Endodermal cell (in vitro differentiated cells): ENCODE results near the gene KMT2C. TPM values are rescaled to one million over a fixed set of nuclear protein-coding genes. Genes with fewer than 3 reads are reported as not detected.
"Not testable (repeated sequence)": the region's sequence is repeated elsewhere in the genome, so short reads cannot be mapped to it uniquely, and the experiment has no call there.

Experiments used
- DNase-seq: peaks from one replicate; pipeline ENCODE4 v3.0.0-alpha.2; 2017
- H3K27ac ChIP-seq: 2 replicates; pipeline ENCODE4 v1.5.1; 2013; ENCODE audit warnings: mild to moderate bottlenecking, low read depth, low read length, moderate library complexity
- H3K27me3 ChIP-seq: 2 replicates; pipeline ENCODE4 v1.6.1; 2013; ENCODE audit warnings: mild to moderate bottlenecking, low read length, moderate library complexity; ENCODE audit not compliant: insufficient read depth, control insufficient read depth, poor library complexity, severe bottlenecking
- H3K36me3 ChIP-seq: 2 replicates; pipeline ENCODE4 v1.7.0; 2013; ENCODE audit warnings: mild to moderate bottlenecking, low read length, moderate library complexity; ENCODE audit not compliant: control insufficient read depth, insufficient read depth
- H3K4me1 ChIP-seq: one replicate; pipeline ENCODE4 v1.7.0; 2013; ENCODE audit warnings: low read length; ENCODE audit not compliant: control insufficient read depth, insufficient read depth
- H3K4me3 ChIP-seq: 2 replicates; pipeline ENCODE4 v1.5.1; 2013; ENCODE audit warnings: mild to moderate bottlenecking, low read length, moderate library complexity
- H3K9ac ChIP-seq: 2 replicates; pipeline ENCODE4 v1.6.1; 2013; ENCODE audit warnings: mild to moderate bottlenecking, low read length, moderate library complexity; ENCODE audit not compliant: poor library complexity, severe bottlenecking; ENCODE audit errors: extremely low read depth
- H3K9me3 ChIP-seq: 2 replicates; pipeline ENCODE4 v1.6.1; 2013; ENCODE audit warnings: mild to moderate bottlenecking, low read length, moderate library complexity; ENCODE audit not compliant: control insufficient read depth
- H3K27ac Mint-ChIP-seq: 2 replicates; pipeline ENCODE4 v1.8.0; 2020; ENCODE audit warnings: mixed read lengths
- H3K27me3 Mint-ChIP-seq: 2 replicates; pipeline ENCODE4 v1.8.0; 2021; ENCODE audit warnings: mild to moderate bottlenecking, mixed read lengths; ENCODE audit not compliant: insufficient read depth
- H3K36me3 Mint-ChIP-seq: 2 replicates; pipeline ENCODE4 v1.8.0; 2020; ENCODE audit warnings: low read depth, mixed read lengths
- H3K4me1 Mint-ChIP-seq: 2 replicates; pipeline ENCODE4 v1.8.0; 2020; ENCODE audit warnings: mixed read lengths
- H3K4me3 Mint-ChIP-seq: 2 replicates; pipeline ENCODE4 v1.8.0; 2020; ENCODE audit warnings: mild to moderate bottlenecking, moderate library complexity, mixed read lengths
- H3K9me3 Mint-ChIP-seq: 2 replicates; pipeline ENCODE4 v1.8.0; 2020; ENCODE audit warnings: mild to moderate bottlenecking, mixed read lengths
- WGBS, 2 experiments: methylation state at CpG; one replicate each; pipeline versions ENCODE4 v1.1.5 to v1.1.7; 2013; ENCODE audit warnings: missing lambda C conversion rate in 2 of 2, mixed read lengths in 1 of 2; ENCODE audit not compliant: insufficient coverage in 1 of 2, insufficient read length in 1 of 2; 5-methylcytosine and 5-hydroxymethylcytosine counted together
- total RNA-seq, 2 donors: library from RNA; stranded (reverse); fragmentation: NEBNext Ultra II Directional in 1 of 2; extraction: Animal tissue kit (Norgen Biotek cat#: 25700) in 1 of 2; gene quantifications; 2 replicates in 1 of 2; 3 replicates in 1 of 2; pipeline ENCODE4 v1.2.1, GENCODE V29; 2021

KMT2C gene
- total RNA-seq, 2 donors from 2014 or later, result 54.3 to 60.6 TPM

DNA sequence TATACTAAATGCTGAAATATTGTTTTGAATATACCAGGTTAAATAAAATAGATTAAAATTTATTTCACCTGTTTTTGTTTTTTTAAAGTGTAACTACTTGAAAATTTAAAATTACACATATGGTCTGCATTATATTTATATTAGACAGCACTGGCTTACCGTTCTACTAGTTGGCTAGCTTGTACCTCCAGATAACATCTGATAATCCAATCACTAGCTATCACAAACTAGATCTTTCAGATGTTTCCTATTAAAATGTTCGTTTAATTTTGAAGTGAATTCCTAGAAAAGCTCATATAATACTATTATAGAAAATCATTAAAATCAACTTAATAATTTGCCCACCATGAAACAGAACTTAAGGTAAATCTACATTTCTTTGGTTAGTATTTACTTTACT, 190.4 kb downstream of the KMT2C start:
- H3K4me3 ChIP-seq, H3K27ac ChIP-seq, H3K4me3 Mint-ChIP-seq, H3K27me3 Mint-ChIP-seq, DNase-seq, H3K27me3 ChIP-seq, H3K9me3 Mint-ChIP-seq, H3K9me3 ChIP-seq, H3K27ac Mint-ChIP-seq, H3K4me1 ChIP-seq, H3K9ac ChIP-seq, H3K4me1 Mint-ChIP-seq: not testable (repeated sequence)
- H3K36me3 ChIP-seq, result peaks cover 20% of the 10 kb centered on the region
- WGBS, 2 experiments, result 93% methylated on average over 2 of the region's 2 CpGs; no CpG with 5 or more reads in 1 of the 2 experiments
- peaks cover 14% of the 10 kb centered on the region for H3K36me3 Mint-ChIP-seq

DNA sequence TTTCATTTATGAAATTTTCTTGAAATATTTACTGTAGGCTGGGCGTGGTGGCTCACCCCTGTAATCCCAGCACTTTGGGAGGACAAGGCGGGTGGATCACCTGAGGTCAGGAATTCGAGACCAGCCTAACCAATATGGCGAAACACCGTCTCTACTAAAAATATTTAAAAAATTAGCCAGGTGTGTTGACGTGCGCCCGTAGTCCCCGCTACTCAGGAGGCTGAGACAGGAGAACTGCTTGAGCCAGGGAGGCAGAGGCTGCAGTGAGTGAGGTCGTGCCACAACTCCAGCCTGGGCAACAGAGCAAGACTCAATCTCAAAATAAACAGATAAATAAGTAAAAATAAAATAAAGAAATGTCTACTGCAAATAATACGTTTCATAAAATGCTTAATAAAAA, 192.3 kb downstream of the KMT2C start:
- H3K27me3 Mint-ChIP-seq, H3K4me3 ChIP-seq, H3K27me3 ChIP-seq, H3K9me3 ChIP-seq, H3K36me3 ChIP-seq, H3K9ac ChIP-seq, H3K9me3 Mint-ChIP-seq, H3K27ac ChIP-seq, H3K27ac Mint-ChIP-seq, H3K4me3 Mint-ChIP-seq, H3K36me3 Mint-ChIP-seq, DNase-seq, H3K4me1 Mint-ChIP-seq, H3K4me1 ChIP-seq: not testable (repeated sequence)
- 96 to 97% methylated on average over 9 to 10 of the region's 11 CpGs for WGBS, 2 experiments

DNA sequence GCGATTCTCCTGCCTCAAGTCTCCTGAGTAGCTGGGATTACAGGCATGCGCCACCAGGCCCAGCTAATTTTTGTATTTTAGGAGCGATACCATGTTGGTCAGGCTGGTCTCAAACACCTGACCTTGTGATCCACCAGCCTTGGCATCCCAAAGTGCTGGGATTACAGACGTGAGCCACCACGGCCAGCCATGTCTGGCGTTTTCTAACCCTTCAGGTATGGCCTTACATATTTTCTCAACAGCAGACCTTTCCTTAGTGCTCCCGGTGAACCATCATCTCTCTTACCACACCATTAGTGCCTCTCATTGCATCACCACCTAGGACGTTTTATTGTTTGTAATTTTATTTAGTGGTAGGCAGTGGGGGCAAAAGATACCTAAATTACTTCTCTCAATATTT, 194.5 kb downstream of the KMT2C start:
- H3K27ac Mint-ChIP-seq, H3K9me3 Mint-ChIP-seq, H3K4me3 Mint-ChIP-seq, DNase-seq, H3K27me3 ChIP-seq, H3K4me1 Mint-ChIP-seq, H3K27me3 Mint-ChIP-seq, H3K36me3 ChIP-seq, H3K9ac ChIP-seq, H3K4me1 ChIP-seq, H3K27ac ChIP-seq, H3K9me3 ChIP-seq, H3K36me3 Mint-ChIP-seq, H3K4me3 ChIP-seq: not testable (repeated sequence)
- 76 to 79% methylated on average over 6 of the region's 8 CpGs for WGBS, 2 experiments

DNA sequence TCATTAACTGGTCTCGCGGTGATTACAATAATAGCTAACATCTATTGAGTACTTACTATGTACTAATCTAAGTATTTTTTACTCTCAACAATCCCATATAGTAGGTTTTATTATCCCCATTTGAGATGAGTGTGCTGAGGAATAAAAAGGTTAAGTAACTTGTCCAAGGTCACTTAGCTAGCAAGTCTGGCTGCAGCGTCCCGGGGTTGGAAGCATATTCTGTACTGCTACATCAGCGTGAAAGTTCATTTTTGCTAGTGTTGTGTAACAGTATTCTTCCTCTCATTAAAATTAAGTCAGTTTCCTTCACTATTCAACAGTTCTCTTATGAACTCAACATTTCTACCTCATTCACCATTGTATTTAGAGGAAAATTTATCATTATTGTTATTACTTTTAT, 199.5 kb downstream of the KMT2C start:
- not testable (repeated sequence) for H3K9me3 ChIP-seq, H3K4me3 Mint-ChIP-seq, H3K27ac Mint-ChIP-seq, H3K27ac ChIP-seq, DNase-seq, H3K4me1 ChIP-seq, H3K9me3 Mint-ChIP-seq, H3K27me3 Mint-ChIP-seq, H3K9ac ChIP-seq, H3K27me3 ChIP-seq, H3K4me1 Mint-ChIP-seq, H3K4me3 ChIP-seq
- 90 to 91% methylated on average over 2 to 3 of the region's 5 CpGs for WGBS, 2 experiments
- H3K36me3 ChIP-seq, result peaks cover 12% of the 10 kb centered on the region
- peaks cover 17% of the 10 kb centered on the region for H3K36me3 Mint-ChIP-seq

GRCh38 chr7:152234421-152234820, 201.4 kb downstream of the KMT2C start:
- H3K36me3 Mint-ChIP-seq, result peaks cover 20% of the 10 kb centered on the region
- peaks cover 18% of the 10 kb centered on the region for H3K36me3 ChIP-seq
- not testable (repeated sequence) for H3K9me3 Mint-ChIP-seq, H3K4me3 Mint-ChIP-seq, H3K4me3 ChIP-seq, H3K27me3 Mint-ChIP-seq, DNase-seq, H3K27ac ChIP-seq, H3K9me3 ChIP-seq, H3K27me3 ChIP-seq, H3K4me1 ChIP-seq, H3K9ac ChIP-seq, H3K4me1 Mint-ChIP-seq, H3K27ac Mint-ChIP-seq
- WGBS, 2 experiments, result 96 to 100% methylated on average over 3 to 5 of the region's 5 CpGs
